Neural progenitor cell (in vitro differentiated cells): Measurements from ENCODE around the gene CLDN4.

Experiments
- EZH2 ChIP-seq: fragments of 200-600 bp; sonication (generic); IDR thresholded peaks from 2 replicates; pipeline ENCODE4 v1.6.1; 2017; ENCODE audit warnings: antibody characterized with exemption, mild to moderate bottlenecking, moderate library complexity
- TF ChIP-seq, protein P1 (sequence below): fragments of 200-600 bp; sonication (generic); IDR thresholded peaks from 2 replicates; pipeline ENCODE4 v1.5.1; 2017; ENCODE audit warnings: antibody characterized with exemption, mild to moderate bottlenecking

DNA sequence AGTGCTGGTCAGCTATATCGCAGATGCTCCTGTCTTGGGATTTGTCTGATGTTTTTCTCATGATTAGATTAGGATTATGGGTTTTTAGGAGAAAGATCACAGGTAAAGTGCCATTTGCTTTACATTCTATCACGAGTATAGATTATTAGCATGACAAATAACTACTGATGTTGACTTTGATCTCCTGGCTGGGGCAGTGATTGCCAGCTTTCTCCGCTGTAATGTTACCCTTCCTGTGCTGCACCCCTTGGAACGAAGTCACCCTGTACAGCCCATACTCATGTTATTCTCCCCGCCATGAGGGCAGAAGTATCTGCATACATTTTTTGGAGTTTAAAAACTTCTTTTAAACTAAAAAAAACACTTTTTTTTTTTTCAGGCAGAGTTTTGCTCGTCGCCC lies 10.8 kb upstream of the CLDN4 start:
- TF ChIP-seq, protein P1, sequence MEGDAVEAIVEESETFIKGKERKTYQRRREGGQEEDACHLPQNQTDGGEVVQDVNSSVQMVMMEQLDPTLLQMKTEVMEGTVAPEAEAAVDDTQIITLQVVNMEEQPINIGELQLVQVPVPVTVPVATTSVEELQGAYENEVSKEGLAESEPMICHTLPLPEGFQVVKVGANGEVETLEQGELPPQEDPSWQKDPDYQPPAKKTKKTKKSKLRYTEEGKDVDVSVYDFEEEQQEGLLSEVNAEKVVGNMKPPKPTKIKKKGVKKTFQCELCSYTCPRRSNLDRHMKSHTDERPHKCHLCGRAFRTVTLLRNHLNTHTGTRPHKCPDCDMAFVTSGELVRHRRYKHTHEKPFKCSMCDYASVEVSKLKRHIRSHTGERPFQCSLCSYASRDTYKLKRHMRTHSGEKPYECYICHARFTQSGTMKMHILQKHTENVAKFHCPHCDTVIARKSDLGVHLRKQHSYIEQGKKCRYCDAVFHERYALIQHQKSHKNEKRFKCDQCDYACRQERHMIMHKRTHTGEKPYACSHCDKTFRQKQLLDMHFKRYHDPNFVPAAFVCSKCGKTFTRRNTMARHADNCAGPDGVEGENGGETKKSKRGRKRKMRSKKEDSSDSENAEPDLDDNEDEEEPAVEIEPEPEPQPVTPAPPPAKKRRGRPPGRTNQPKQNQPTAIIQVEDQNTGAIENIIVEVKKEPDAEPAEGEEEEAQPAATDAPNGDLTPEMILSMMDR = no peak
- no peak for TF ChIP-seq EZH2
